ENCODE data around the gene FOXG1. TPM values are rescaled to one million over a fixed set of nuclear protein-coding genes. Genes with fewer than 3 reads are reported as not detected.

The FOXG1 gene
- total and polyA plus RNA-seq, 9 of the 15 experiments (the other 6 are each of a cell fraction or from before 2014, with no cell fraction given) = 0.56 to 3.7 (median 0.85) TPM

DNA sequence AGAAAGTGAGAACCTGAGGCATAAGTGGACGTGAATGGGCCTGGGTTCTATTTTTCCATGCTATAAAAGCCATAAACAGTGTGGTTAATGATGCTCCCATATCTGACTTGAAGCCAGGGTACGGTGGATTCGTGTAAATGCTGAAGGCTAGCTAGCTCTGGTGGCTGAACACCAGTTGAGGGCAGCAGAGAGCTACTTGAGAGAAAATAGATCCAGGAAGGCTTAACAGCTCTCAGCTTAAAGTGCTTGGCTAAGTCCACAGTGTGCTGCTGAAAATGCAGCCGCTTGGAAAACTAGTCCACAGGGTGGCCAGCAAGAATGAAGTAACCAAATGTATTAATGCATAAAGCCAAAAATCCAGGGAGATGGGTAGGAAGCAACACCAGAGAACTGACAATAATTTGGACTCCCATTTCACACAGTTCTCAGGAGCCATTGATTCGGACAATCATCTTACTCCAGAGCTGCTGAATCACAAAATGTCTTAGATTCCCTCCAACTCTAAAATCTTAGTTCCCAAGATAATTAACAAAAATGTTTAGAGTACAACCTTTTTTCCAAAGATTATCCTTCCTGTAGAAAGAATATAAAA is 15.0 kb upstream of the FOXG1 start (continued):
- TF ChIP-seq, protein P1, sequence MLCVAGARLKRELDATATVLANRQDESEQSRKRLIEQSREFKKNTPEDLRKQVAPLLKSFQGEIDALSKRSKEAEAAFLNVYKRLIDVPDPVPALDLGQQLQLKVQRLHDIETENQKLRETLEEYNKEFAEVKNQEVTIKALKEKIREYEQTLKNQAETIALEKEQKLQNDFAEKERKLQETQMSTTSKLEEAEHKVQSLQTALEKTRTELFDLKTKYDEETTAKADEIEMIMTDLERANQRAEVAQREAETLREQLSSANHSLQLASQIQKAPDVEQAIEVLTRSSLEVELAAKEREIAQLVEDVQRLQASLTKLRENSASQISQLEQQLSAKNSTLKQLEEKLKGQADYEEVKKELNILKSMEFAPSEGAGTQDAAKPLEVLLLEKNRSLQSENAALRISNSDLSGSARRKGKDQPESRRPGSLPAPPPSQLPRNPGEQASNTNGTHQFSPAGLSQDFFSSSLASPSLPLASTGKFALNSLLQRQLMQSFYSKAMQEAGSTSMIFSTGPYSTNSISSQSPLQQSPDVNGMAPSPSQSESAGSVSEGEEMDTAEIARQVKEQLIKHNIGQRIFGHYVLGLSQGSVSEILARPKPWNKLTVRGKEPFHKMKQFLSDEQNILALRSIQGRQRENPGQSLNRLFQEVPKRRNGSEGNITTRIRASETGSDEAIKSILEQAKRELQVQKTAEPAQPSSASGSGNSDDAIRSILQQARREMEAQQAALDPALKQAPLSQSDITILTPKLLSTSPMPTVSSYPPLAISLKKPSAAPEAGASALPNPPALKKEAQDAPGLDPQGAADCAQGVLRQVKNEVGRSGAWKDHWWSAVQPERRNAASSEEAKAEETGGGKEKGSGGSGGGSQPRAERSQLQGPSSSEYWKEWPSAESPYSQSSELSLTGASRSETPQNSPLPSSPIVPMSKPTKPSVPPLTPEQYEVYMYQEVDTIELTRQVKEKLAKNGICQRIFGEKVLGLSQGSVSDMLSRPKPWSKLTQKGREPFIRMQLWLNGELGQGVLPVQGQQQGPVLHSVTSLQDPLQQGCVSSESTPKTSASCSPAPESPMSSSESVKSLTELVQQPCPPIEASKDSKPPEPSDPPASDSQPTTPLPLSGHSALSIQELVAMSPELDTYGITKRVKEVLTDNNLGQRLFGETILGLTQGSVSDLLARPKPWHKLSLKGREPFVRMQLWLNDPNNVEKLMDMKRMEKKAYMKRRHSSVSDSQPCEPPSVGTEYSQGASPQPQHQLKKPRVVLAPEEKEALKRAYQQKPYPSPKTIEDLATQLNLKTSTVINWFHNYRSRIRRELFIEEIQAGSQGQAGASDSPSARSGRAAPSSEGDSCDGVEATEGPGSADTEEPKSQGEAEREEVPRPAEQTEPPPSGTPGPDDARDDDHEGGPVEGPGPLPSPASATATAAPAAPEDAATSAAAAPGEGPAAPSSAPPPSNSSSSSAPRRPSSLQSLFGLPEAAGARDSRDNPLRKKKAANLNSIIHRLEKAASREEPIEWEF (CRISPR knock-in tag; IDR thresholded peaks at IDR 0.05) = no peak
- TF ChIP-seq ZNF41 (CRISPR knock-in tag; conservative IDR thresholded peaks at IDR 0.05) = no peak
- TF ChIP-seq TBL1XR1 (IDR thresholded peaks at IDR 0.05; ENCODE audit: low read length in 2 of 2) = no peak
- TF ChIP-seq, protein P2, sequence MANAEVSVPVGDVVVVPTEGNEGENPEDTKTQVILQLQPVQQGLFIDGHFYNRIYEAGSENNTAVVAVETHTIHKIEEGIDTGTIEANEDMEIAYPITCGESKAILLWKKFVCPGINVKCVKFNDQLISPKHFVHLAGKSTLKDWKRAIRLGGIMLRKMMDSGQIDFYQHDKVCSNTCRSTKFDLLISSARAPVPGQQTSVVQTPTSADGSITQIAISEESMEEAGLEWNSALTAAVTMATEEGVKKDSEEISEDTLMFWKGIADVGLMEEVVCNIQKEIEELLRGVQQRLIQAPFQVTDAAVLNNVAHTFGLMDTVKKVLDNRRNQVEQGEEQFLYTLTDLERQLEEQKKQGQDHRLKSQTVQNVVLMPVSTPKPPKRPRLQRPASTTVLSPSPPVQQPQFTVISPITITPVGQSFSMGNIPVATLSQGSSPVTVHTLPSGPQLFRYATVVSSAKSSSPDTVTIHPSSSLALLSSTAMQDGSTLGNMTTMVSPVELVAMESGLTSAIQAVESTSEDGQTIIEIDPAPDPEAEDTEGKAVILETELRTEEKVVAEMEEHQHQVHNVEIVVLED (CRISPR knock-in tag; IDR thresholded peaks at IDR 0.05) = no peak
- TF ChIP-seq, protein P3, sequence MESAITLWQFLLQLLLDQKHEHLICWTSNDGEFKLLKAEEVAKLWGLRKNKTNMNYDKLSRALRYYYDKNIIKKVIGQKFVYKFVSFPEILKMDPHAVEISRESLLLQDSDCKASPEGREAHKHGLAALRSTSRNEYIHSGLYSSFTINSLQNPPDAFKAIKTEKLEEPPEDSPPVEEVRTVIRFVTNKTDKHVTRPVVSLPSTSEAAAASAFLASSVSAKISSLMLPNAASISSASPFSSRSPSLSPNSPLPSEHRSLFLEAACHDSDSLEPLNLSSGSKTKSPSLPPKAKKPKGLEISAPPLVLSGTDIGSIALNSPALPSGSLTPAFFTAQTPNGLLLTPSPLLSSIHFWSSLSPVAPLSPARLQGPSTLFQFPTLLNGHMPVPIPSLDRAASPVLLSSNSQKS (CRISPR knock-in tag; IDR thresholded peaks at IDR 0.05) = no peak
- peak in 1 of 2 experiments; percentile 59; a peak in 3 of 4 replicates for TF ChIP-seq RAD21 (CRISPR knock-in tag; conservative IDR thresholded peaks at IDR 0.05 in 1 of 2, IDR thresholded peaks at IDR 0.05 in 1 of 2)
